NCI-H1436 (cell line): ENCODE results near the gene ZNF124.
"Not testable (repeated sequence)": the region's sequence is repeated elsewhere in the genome, so short reads cannot be mapped to it uniquely, and the experiment has no call there.

Source experiments
- DNase-seq: peaks from one replicate; lab custom pipeline; 2025; lab: John Stamatoyannopoulos, UW

ZNF124 gene

DNA sequence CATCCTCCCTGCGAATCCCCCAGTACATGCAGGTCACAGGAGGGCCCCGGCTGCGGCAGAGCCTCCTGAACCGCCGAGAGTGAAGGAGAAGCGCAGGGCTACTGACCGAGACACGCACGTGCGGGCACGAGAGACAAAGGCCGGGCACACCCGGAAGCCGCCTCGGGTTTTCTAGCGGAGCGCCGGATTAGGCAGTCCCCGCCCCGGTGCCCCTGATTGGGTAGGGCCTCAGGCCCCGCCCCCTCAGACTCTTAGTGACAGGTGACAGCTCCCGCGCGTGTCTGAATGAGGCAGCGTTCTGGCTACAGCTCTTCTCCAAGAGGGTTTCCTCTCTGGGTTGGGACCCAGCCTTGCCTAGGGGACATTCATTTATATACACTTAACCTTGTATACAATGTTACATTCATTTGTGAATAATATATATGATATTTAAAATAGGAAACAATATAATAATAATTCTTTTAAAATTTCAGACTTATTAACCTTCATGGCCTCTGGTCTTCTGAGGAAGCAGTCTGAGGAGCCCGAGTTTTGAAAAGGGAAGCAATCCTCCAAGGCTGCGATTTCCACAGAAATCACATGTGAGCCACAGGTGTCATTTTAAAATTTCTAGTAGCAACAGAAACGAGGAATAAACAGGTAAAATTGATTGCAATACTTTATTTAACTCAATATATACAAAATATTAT lies at the start of gene ZNF124:
Gene ZNF124, minus strand, starts transcription at position 146 of the 689 bp plus-strand sequence. Its CDS starts 143 bp downstream, at position 3.
- DNase-seq, result not testable (repeated sequence)

DNA sequence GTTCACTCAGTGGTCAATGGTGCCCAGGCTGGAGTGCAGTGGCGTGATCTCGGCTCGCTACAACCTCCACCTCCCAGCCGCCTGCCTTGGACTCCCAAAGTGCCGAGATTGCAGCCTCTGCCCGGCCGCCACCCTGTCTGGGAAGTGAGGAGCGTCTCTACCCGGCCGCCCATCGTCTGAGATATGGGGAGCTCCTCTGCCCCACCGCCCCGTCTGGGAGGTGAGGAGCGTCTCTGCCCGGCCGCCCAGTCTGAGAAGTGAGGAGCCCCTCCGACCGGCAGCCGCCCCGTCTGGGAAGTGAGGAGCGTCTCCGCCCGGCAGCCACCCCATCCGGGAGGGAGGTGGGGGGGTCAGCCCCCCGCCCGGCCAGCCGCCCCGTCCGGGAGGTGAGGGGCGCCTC lies 48.5 kb upstream of the ZNF124 start:
- not testable (repeated sequence) for DNase-seq

DNA sequence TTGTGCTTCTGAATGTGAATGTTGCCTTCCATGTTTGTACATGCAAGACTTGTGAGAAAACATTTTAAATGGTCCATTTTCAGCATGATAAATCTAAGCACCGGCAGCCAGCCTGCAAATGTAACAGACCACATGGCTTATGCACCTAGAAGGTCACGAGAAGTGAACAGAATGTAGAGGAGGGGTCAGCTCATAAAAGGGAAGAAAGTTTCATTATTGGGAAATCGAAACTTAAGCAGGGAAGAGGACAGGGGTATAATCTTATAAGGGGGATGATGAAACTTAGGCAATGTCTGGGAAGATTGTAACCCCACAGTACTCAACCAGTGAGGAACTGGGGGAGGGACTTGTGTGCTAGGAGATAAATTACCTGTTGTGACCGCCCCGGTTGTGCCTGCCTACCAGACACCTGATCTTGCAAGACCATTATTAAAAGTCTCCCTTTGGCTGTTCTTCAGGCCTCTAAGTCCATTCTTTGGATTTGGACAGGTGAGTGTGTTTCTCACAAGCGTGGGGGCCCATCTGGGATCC lies 46.4 kb upstream of the ZNF124 start:
- DNase-seq, result no peak

DNA sequence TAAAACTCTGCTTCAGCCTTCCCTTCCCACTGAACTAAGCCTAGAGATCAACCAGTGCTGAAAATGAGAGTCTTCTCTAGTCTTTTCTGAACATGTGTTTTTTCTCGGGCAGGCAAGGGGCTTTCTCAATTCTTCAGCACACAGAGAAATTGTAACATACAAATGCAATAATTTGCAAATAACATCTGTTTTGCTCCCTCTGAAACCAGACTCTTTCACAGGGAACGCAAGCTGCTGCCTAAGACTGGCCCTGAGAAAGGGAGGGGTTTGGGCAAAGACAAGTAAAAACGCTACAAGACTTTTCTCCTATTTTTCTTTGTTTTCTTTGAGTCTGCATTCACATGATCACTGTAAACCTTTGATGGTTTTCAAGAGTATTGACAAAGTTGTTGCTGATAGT lies 44.4 kb upstream of the ZNF124 start:
- no peak for DNase-seq

DNA sequence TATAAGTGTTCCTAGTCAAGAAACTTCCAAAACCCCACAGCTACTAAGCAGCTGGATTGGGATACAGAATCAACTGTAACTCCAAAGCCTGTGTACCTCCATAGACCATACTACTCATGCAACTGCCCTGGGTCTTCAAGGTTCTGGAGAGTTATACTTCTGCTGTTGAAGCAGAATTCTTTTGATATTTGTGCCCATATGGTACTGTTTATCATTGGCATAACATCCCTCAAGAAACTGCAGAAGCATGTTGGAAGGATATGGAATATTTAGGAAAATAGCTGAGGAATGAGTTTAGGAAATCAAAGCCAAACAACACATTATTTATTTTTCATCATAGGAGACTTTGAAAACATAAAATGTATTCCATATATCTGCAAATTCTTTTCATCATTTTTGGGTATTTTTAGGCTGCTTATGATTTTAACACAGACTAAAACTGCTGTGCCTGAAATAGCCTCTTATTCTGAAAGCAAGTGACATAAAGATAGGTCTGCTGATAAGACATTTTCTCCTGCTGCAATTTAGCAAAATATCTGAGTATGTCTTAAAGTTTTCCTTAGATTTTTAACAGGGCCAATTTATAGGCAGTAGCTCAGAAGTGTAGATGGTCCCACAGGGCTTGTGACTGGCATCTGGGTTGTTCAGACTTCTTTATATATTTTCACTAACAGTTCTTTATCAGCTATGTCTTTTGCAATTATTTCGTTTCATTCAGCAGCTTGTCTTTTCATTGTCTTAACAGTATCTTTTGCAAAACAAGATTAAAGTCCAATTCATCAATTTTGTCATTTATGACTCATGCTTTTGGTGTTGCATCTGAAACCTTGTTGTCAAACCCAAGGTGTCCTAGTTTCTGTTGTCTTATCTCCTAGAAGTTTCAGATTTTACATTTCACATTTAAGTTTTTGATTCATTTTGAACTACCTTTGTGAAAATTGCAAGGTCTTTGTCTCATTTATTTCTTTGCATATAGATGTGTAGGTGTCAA lies 41.1 kb upstream of the ZNF124 start:
- no peak for DNase-seq

DNA sequence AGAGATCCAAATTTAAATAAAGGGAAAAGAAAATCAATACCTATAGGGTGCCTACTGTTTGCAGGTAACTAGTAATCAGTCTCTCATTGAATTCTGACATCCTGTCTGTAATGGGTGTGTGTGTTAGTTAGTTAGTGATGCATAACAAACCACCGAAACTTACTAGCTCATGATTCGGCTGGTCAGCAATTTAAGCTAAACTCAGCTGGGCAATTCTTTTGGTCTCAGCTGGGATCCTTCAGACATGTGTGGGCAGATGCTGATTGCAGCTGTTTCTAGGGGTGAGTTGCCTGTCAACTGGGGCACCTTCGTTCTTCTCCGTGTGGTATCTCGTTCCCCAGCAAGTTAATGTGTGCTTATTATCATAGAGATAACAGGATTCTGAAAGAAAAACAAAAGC lies 40.2 kb upstream of the ZNF124 start:
- no peak for DNase-seq

DNA sequence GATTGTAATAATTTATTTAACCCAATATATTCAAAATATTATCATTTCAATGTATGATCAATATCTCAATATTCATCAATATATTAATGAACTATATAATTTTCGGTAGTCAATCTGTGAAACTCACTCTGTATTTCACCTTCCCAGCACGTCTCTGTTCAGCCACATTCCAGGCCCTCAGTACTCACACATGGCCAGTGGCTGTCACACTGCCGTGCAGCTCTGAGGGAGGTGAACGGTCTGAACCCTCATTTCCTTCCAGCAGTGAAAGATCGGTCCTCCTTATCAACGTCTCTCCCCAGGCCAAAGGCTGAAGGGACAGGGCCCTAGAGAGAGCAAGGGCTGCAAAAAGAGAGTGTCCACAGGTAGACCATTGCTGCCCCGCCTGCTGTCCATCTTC lies 39.5 kb upstream of the ZNF124 start:
- no peak for DNase-seq

DNA sequence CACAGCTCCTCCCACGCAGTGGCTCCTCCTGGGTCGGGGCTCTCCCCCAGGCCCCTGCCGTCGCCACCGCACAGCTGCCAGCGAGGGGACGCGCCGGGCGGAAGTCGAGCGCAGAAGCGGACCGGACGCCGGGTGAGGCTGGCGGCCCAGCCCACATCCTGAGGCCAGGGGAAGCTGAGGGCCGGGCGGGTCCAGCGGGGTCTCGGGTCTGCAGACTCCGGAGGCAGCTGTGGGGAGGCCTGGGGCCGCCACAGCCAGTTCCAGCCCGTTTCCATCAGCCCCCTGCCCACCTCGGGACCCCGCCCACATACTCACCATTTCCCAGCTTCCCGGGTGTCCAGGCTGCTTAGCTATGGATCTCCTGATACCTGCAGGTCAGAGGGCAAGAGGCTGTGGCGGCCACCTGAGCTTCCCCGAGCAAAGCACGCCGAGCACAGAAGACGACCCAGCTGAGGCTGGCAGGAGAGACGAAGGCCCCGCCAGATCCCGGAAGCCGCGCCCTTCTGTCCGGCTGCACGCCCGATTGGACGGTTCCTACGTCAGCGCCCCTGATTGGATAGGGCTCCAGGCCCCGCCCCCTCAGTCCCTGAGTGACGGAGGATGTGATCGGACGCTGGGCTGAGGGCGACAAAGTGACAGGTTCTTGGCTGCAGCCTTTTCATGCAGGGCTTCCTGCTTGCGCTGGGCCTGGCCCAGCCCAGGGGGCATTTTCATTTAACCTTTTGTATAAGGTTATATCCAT lies 38.7 kb upstream of the ZNF124 start:
- peak; percentile 98 for DNase-seq

DNA sequence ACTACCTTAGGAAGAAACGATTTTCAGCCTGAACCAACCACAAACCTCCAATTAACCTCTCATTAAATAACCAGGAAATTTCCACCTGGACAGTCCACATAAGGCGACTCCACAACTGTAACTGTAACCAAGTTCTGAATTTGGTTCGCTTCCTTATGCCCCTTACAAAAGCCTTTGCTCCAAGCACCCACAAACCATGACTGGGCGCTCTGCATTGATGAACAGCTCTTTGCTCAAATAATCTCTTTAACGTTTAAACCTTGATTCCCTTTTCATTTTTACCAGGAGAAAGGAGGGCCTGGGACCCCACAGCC lies 38.2 kb upstream of the ZNF124 start:
- DNase-seq, result no peak

DNA sequence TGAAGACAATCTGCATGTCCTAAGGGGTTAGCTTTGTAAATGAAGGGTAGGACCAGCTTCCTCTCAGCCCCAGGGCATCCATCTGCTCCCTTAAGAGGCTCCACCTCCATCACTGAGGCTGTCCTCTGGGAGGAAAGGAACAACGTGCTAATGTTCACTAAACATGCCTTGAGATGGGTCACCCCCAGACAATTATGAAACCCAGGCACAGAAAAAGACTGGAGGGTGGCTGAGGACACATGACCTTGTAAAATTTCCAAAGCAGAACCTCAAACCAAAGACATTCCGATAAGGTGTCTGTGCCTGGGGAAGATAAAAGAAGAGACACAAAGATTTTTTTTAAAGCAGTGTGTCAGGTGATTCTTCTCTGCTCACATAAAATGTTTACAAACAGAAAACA lies 37.6 kb upstream of the ZNF124 start:
- no peak for DNase-seq

DNA sequence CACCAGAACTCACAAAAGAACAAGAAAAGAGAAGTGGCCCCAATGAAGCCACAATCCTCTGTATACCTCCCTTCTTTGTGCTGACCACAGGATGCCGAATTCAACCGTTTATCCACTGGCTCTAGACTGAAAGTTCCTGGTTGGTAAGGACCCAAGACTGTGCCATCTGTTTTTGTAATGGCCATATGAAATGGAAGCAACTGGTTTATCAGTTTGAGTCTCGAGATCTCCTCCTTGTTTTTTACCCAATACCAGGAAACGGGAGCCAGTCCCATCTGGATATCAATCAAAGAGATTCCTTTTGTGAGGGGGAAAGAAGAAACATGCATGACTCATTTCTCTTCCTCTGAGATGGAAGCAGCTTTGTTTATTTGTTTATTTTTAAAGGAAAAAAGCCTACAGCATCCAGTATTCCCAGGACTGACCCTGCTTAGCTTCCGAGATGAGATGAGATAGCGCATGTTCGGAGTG lies 32.4 kb upstream of the ZNF124 start:
- DNase-seq, result no peak

DNA sequence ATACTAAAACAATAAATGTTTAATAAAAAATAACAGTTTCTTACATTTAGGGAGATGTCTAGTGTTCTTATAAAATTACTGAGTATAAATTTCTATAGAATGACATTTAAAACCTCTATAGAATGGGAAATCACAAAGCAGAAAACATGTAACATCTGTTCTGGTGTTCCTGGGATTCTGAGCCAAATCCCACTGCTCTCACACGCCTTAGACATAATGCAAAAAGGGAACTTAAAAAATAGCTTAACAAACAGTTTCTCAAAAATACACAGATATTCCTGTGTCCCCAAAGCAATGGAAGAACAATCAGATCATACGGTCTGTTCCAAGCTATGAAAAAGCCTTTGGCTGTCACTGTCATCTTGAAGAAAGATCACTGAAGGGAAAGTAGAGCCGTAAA lies 27.0 kb upstream of the ZNF124 start:
- no peak for DNase-seq

DNA sequence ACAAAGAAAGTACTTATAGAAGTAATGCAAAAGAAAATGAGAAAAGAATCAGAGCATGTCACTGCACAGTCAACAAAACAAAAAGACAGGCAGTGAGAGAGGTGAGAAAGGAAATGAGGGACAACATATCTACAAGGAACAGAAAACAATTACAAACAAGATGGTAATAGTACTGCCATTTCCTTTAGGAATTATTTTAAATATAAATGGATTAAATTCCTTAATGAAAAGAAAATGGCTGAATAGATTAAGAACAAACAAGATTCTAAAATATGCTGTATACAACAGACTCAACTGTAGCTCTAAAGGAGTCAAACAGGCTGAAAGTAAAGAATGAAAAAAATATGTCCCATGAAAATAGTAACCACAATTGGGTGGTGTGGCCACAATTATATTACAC lies 22.1 kb upstream of the ZNF124 start:
- no peak for DNase-seq

DNA sequence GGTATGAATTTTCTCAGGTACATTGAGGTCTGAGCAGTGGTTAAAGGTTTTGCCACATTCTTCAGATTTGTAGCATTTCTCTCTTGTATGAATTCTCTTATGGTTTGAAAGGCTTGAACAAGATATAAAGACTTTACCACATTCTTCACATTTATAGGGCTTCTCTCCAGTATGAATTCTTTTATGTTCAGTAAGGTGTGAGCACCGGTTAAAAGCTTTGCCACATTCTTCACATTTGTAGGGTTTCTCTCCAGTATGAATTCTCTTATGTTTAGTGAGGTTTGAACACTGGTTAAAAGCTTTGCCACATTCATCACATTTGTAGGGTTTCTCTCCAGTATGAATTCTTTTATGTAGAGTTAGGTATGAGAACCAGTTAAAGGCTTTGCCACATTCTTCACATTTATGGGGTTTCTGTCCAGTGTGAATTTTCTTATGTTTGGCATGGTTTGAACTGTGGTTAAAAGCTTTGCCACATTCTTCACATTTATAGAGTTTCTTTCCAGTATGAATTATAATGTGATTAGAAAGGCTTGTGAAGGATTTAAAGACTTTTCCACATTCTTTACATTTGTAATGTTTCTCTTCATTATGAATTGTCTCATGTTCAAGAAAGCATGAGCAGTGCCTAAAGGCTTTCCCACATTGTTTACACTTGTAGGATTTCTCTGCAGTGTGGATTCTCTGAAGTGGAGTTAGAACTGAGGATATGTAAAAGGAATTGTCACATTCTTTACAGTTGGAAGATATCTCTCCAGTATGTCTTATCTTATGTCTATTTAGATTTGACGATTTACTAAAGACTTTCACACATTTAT lies 18.4 kb upstream of the ZNF124 start:
- no peak for DNase-seq

DNA sequence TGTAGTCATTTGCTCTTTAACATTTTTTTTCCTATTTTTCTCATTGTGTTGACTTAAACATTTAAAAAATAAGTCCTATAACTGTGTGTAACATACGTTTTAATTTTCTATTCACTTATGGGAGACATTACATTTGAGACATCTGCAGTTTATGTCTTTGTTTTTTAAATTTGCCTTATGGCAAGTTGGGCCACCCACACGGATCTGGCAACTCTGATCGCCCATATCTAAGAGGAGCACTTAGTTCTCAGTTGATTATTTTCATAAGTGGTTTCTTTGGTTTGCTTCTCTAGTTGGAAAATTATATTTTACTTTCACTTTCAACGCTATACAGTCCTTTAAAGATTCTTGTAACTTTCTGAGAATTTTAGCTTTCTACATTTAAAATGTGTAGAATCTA lies 13.8 kb upstream of the ZNF124 start:
- DNase-seq, result no peak

DNA sequence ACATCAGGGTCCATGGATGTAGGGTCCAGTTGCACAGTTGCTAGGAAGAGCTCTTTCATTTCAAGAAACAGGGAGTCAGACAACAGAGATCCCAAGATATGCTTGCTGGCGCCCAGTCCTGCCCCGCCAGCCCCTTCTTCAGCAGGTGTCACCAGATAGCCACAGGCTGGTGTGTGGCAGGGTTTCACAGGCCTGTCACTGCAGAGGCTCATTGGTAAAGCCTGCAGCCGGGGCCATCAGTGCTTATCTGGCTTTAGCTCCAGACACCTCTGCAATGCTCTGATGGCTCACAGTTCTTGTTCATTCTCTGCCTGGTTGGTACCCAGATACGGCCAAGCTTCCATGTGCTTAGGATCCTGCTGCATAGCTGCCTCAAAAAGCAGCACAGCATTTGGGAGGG lies 12.4 kb upstream of the ZNF124 start:
- no peak for DNase-seq

DNA sequence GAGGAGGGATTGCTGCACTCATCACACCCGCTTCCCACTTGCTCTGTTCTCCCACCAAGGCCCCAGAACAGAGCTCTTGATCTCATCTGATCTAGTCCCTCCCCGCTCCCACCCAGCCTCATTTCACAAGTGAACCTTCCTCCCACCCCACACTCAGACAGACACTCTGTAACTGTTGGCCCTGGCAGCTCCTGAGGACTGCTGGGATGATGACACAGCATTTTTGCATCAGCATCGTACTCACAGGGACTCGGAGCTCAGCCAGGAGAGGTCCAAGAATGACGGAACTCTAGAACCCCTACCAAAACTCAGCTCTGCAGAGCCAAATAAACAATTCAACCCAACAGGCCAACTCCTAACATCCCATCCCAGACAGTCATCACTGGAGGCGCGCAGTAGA lies 11.2 kb upstream of the ZNF124 start:
- no peak for DNase-seq

DNA sequence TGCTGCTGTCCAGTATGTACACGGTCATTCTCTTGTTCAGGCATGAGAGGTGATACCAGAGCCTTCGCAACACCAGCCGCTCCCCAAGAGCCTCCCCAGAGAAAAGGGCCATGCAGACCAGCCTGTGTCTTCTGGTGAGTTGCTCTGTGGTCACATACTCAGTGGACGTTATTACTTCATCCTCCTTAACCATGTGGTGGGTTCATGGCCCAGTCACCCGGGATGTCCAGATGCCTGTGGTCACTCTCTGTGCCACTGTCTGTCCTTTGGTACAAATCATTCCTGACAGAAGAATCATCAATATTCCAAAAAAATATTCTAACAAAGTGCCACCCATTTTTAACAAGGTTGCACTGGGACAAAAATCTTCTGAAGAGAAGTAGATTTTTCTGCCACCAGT lies 8.8 kb upstream of the ZNF124 start:
- DNase-seq, result no peak

DNA sequence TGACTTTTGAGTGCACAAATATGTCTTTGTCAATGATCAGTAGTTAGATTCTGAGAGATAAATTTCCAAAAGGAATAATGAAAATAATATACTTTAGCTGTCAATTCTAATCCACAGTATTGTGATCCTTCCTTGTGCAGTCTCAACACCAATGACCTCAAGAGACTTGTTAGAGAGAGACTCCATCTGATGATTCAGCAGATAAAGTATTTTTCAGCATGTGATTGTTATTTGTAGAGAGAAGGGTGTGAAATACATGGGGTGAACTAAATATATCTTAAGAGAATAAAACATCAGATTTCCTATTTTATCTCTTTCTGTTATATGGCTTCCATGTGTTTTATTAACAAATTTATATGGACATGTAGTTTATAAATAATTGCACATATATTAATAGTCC lies 5.9 kb upstream of the ZNF124 start:
- DNase-seq, result no peak

DNA sequence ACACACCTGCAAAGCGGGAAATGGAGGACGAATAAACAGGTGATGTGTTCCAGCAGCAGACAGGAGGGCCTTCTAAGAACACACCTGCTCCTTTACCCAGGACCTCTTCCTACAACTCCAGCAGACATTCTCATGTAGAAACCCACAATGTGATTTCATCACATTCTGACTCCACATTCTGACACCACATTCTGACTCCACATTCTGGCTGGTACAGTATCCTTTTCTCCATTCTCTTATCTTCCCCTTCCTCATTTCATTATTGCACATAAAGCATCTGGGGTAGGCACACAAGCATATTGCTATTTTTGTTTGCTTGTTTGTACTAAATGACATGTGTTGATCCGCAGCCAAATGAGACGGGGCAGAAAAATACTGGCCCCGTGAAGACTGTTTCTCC lies 3.6 kb upstream of the ZNF124 start:
- DNase-seq, result no peak

DNA sequence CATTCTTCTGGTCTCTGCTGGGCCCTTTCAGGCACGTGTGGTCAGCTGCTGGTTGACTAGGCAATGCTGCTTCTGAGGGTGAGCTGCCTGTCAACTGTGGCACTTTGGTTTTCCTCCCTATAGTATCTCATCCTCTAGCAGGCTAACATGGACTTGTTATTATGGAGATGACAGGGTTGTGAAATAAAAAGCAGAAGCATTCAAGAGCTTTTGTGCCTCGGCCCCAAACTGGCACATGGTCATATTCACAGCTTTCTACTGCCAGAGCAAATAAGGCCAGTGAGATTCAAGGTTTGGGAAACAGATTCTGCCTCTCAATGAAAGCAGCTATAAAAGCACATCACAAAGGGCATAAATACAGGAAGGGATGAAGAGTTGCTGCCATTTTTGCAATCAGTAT lies 1.6 kb upstream of the ZNF124 start:
- DNase-seq, result no peak

DNA sequence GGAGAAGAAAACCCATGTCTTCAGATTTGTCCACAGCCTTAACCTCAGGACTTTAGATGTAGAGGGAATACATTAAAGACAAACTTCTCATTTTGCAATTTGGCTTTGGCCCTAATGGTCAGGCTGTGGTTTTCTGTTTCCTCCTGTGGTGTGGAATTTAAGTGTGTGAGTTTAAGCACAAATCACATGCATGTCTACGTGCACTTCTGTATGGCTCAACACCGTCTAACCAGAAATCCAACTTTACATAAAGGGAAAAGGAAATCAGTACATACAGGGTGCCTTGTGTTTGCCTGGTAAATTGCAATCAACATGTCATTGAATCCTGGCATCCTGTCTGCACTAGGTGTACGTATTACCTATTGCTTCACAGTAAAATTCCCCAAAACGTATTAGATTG lies 1.2 kb upstream of the ZNF124 start:
- no peak for DNase-seq
